Stimulated activated CD4-positive, alpha-beta T cell treated with anti-CD3 and anti-CD28 coated beads, Interleukin-15, amount 100 ng/mL, for 1 hour (primary cell): Measurements from ENCODE around the gene HMOX2.

ENCODE experiments used
- DNase-seq, 2 donors: peaks; one replicate each; pipeline ENCODE4 v3.0.0-alpha.2; 2020; ENCODE audit warnings: low read depth in 1 of 2, low spot score in 1 of 2

The HMOX2 gene

GRCh38 chr16:4500272-4500671 is 24.1 kb downstream of the HMOX2 start:
- no peak for DNase-seq

GRCh38 chr16:4501071-4501478 is 24.9 kb downstream of the HMOX2 start:
- DNase-seq, result no peak

GRCh38 chr16:4505356-4506147 is 29.4 kb downstream of the HMOX2 start:
- DNase-seq, result peak; percentile 20 to 60

GRCh38 chr16:4506450-4506849 is 30.3 kb downstream of the HMOX2 start:
- DNase-seq, result peak in 1 of 2 donors; percentile 19

GRCh38 chr16:4507588-4508345 is 31.6 kb downstream of the HMOX2 start:
- DNase-seq, result no peak

- DNase-seq, result no peak
Observed at GRCh38 chr16:4508806-4509205, 32.6 kb downstream of the HMOX2 start.

- DNase-seq, result no peak
Observed at GRCh38 chr16:4509420-4509819, 33.2 kb downstream of the HMOX2 start.

GRCh38 chr16:4510131-4510530 is 33.9 kb downstream of the HMOX2 start:
- DNase-seq, result no peak

GRCh38 chr16:4510747-4511426 is 34.7 kb downstream of the HMOX2 start:
- DNase-seq, result no peak

GRCh38 chr16:4511441-4512082 is 35.4 kb downstream of the HMOX2 start:
- no peak for DNase-seq

GRCh38 chr16:4512473-4512872 is 36.3 kb downstream of the HMOX2 start:
- no peak for DNase-seq

- no peak for DNase-seq
Observed at GRCh38 chr16:4513086-4513860, 37.1 kb downstream of the HMOX2 start.

GRCh38 chr16:4513881-4514280 is 37.7 kb downstream of the HMOX2 start:
- no peak for DNase-seq

- no peak for DNase-seq
Observed at GRCh38 chr16:4514606-4515005, 38.4 kb downstream of the HMOX2 start.

GRCh38 chr16:4515611-4516233 is 39.5 kb downstream of the HMOX2 start:
- DNase-seq, result no peak

GRCh38 chr16:4517812-4518680 is 41.8 kb downstream of the HMOX2 start:
- no peak for DNase-seq

GRCh38 chr16:4519274-4520058 is 43.3 kb downstream of the HMOX2 start:
- no peak for DNase-seq

GRCh38 chr16:4520913-4521312 is 44.7 kb downstream of the HMOX2 start:
- no peak for DNase-seq
